Activated CD4-positive, alpha-beta T cell treated with anti-CD3 and anti-CD28 coated beads, Interleukin-2, amount 10 ng/mL, durations not matched to agents 24 days and 14 days (primary cell): ENCODE measurements around the gene E2F8. TPM values are rescaled to one million over a fixed set of nuclear protein-coding genes. Genes with fewer than 3 reads are reported as not detected.
"Not testable (repeated sequence)": the region's sequence is repeated elsewhere in the genome, so short reads cannot be mapped to it uniquely, and the experiment has no call there.

Experiments used
- DNase-seq: peaks from one replicate; pipeline ENCODE4 v3.0.0; 2022
- H3K27ac Mint-ChIP-seq: one replicate; pipeline ENCODE4 v1.8.0; 2022; ENCODE audit warnings: mild to moderate bottlenecking, mixed read lengths
- H3K27me3 Mint-ChIP-seq: one replicate; pipeline ENCODE4 v1.8.0; 2022; ENCODE audit warnings: mixed read lengths
- H3K36me3 Mint-ChIP-seq: one replicate; pipeline ENCODE4 v1.8.0; 2022; ENCODE audit warnings: low read depth, mild to moderate bottlenecking, mixed read lengths
- H3K4me1 Mint-ChIP-seq: one replicate; pipeline ENCODE4 v1.8.0; 2021; ENCODE audit warnings: mixed read lengths
- H3K4me3 Mint-ChIP-seq: one replicate; pipeline ENCODE4 v1.8.0; 2022; ENCODE audit warnings: mild to moderate bottlenecking, moderate library complexity, mixed read lengths
- H3K9me3 Mint-ChIP-seq: one replicate; pipeline ENCODE4 v1.8.0; 2021; ENCODE audit warnings: mixed read lengths
- intact Hi-C: fragments of 100-400 bp; cut with micrococcal nuclease; formaldehyde crosslinking; loops from one replicate; pipeline ENCODE4 v1.15.1; 2023
- total RNA-seq: library from RNA; stranded (reverse); gene quantifications from 2 replicates; pipeline ENCODE4 v1.2.3, GENCODE V29; 2022

E2F8 gene
- total RNA-seq, 1 donor from 2014 or later, result 29.0 TPM

GRCh38 chr11:19263333-19263732, 22.6 kb upstream of the E2F8 start:
- no peak for DNase-seq
- H3K27me3 Mint-ChIP-seq, result peaks cover 11% of the 10 kb centered on the region
- H3K36me3 Mint-ChIP-seq, result no peaks in the 10 kb centered on the region
- H3K4me1 Mint-ChIP-seq, result no peaks in the 10 kb centered on the region
- no peak overlapping the region for H3K4me3 Mint-ChIP-seq
- no peak overlapping the region for H3K27ac Mint-ChIP-seq
- H3K9me3 Mint-ChIP-seq, result no peaks in the 10 kb centered on the region
- intact Hi-C loops, result no loop called here

- intact Hi-C loops, result loop anchor here (1.0 to 5.0 kb wide), 2 partner anchors 187 to 294 kb away; no protein-coding TSS in a partner anchor
- Mint-ChIP-seq H3K4me1 (no peaks in the 10 kb centered on the region), H3K4me3 (no peak overlapping the region), H3K27me3 (peaks cover 8% of the 10 kb centered on the region), H3K27ac (no peak overlapping the region), H3K36me3 (no peaks in the 10 kb centered on the region), H3K9me3 (no peaks in the 10 kb centered on the region)
- DNase-seq, result peak; percentile 89
These were observed 19.0 kb upstream of the E2F8 start for GRCh38 chr11:19259487-19260345.

- Mint-ChIP-seq H3K27me3 (peaks cover 14% of the 10 kb centered on the region), H3K36me3 (no peaks in the 10 kb centered on the region), H3K27ac (no peak overlapping the region), H3K4me1 (no peaks in the 10 kb centered on the region), H3K9me3 (no peaks in the 10 kb centered on the region), H3K4me3 (no peak overlapping the region)
- intact Hi-C loops, result loop anchor here (1.0 to 5.0 kb wide), 2 partner anchors 186 to 295 kb away; no protein-coding TSS in a partner anchor
- no peak for DNase-seq
These were observed 18.0 kb upstream of the E2F8 start for GRCh38 chr11:19258641-19259230.

GRCh38 chr11:19254441-19254840, 13.7 kb upstream of the E2F8 start:
- H3K4me3 Mint-ChIP-seq, H3K36me3 Mint-ChIP-seq, H3K4me1 Mint-ChIP-seq, H3K27ac Mint-ChIP-seq, DNase-seq, intact Hi-C loops, H3K9me3 Mint-ChIP-seq: not testable (repeated sequence)
- peaks cover 25% of the 10 kb centered on the region for H3K27me3 Mint-ChIP-seq

- no peak overlapping the region for H3K27ac Mint-ChIP-seq
- H3K36me3 Mint-ChIP-seq, result no peaks in the 10 kb centered on the region
- H3K27me3 Mint-ChIP-seq, result peaks cover 31% of the 10 kb centered on the region
- no peaks in the 10 kb centered on the region for H3K4me1 Mint-ChIP-seq
- intact Hi-C loops, result no loop called here
- no peak overlapping the region for H3K4me3 Mint-ChIP-seq
- no peak for DNase-seq
- H3K9me3 Mint-ChIP-seq, result peaks cover 15% of the 10 kb centered on the region
These were observed 13.1 kb upstream of the E2F8 start for GRCh38 chr11:19253817-19254216.

- Mint-ChIP-seq H3K4me3 (no peak overlapping the region), H3K4me1 (no peaks in the 10 kb centered on the region), H3K27ac (no peak overlapping the region), H3K27me3 (peaks cover 37% of the 10 kb centered on the region), H3K36me3 (peaks cover 1% of the 10 kb centered on the region), H3K9me3 (peaks cover 21% of the 10 kb centered on the region)
- DNase-seq, result no peak
- intact Hi-C loops, result no loop called here
These were observed 12.5 kb upstream of the E2F8 start for GRCh38 chr11:19253153-19253745.

- Mint-ChIP-seq H3K27me3 (peaks cover 40% of the 10 kb centered on the region), H3K27ac (no peak overlapping the region), H3K4me1 (no peaks in the 10 kb centered on the region), H3K4me3 (no peak overlapping the region), H3K9me3 (peaks cover 26% of the 10 kb centered on the region), H3K36me3 (peaks cover 4% of the 10 kb centered on the region)
- DNase-seq, result no peak
- intact Hi-C loops, result no loop called here
These were observed 11.8 kb upstream of the E2F8 start for GRCh38 chr11:19252394-19253152.

- no peaks in the 10 kb centered on the region for H3K4me1 Mint-ChIP-seq
- H3K27me3 Mint-ChIP-seq, result peaks cover 42% of the 10 kb centered on the region
These were observed 10.8 kb upstream of the E2F8 start for GRCh38 chr11:19251577-19251976.

GRCh38 chr11:19246816-19247215, 6.1 kb upstream of the E2F8 start:
- Mint-ChIP-seq H3K27me3 (peaks cover 52% of the 10 kb centered on the region), H3K4me3 (no peak overlapping the region), H3K4me1 (peaks cover 16% of the 10 kb centered on the region), H3K9me3 (peaks cover 26% of the 10 kb centered on the region), H3K27ac (no peak overlapping the region), H3K36me3 (peaks cover 6% of the 10 kb centered on the region)
- DNase-seq, result no peak
- intact Hi-C loops, result loop anchor here (10.0 kb wide), 2 partner anchors 198 to 852 kb away; partner anchors contain the start of gene LDHA

More at GRCh38 chr11:19251577-19251976, 10.8 kb upstream of the E2F8 start:
- intact Hi-C loops, result no loop called here
- no peak for DNase-seq
- Mint-ChIP-seq H3K4me3 (no peak overlapping the region), H3K27ac (no peak overlapping the region), H3K9me3 (peaks cover 26% of the 10 kb centered on the region), H3K36me3 (peaks cover 4% of the 10 kb centered on the region)

GRCh38 chr11:19245351-19245750, 4.6 kb upstream of the E2F8 start:
- intact Hi-C loops, result loop anchor here (10.0 kb wide), 2 partner anchors 199 to 851 kb away; partner anchors contain the start of gene LDHA
- no peak for DNase-seq
- Mint-ChIP-seq H3K4me1 (peaks cover 16% of the 10 kb centered on the region), H3K4me3 (no peak overlapping the region), H3K27ac (no peak overlapping the region), H3K36me3 (peaks cover 7% of the 10 kb centered on the region), H3K27me3 (peaks cover 45% of the 10 kb centered on the region), H3K9me3 (peaks cover 24% of the 10 kb centered on the region)

GRCh38 chr11:19244621-19245020, 3.9 kb upstream of the E2F8 start:
- Mint-ChIP-seq H3K27me3 (peaks cover 39% of the 10 kb centered on the region), H3K36me3 (peaks cover 7% of the 10 kb centered on the region), H3K4me1 (peaks cover 18% of the 10 kb centered on the region), H3K9me3 (peaks cover 19% of the 10 kb centered on the region), H3K4me3 (no peak overlapping the region), H3K27ac (no peak overlapping the region)
- DNase-seq, result no peak
- intact Hi-C loops, result loop anchor here (5.0 to 10.0 kb wide), 3 partner anchors 167 to 850 kb away; partner anchors contain the start of gene LDHA

GRCh38 chr11:19244084-19244483, 3.3 kb upstream of the E2F8 start:
- Mint-ChIP-seq H3K27ac (no peak overlapping the region), H3K9me3 (peaks cover 14% of the 10 kb centered on the region), H3K36me3 (peaks cover 10% of the 10 kb centered on the region), H3K27me3 (peaks cover 34% of the 10 kb centered on the region), H3K4me1 (peaks cover 22% of the 10 kb centered on the region), H3K4me3 (no peak overlapping the region)
- intact Hi-C loops, result loop anchor here (5.0 to 10.0 kb wide), 3 partner anchors 167 to 849 kb away; partner anchors contain the start of gene LDHA
- DNase-seq, result no peak

GRCh38 chr11:19243613-19244012, 2.9 kb upstream of the E2F8 start:
- H3K27me3 Mint-ChIP-seq, result peaks cover 29% of the 10 kb centered on the region
- intact Hi-C loops, result loop anchor here (5.0 to 10.0 kb wide), 3 partner anchors 166 to 849 kb away; partner anchors contain the start of gene LDHA
- peaks cover 27% of the 10 kb centered on the region for H3K4me1 Mint-ChIP-seq
- H3K4me3 Mint-ChIP-seq, result no peak overlapping the region
- H3K36me3 Mint-ChIP-seq, result peaks cover 14% of the 10 kb centered on the region
- no peak for DNase-seq
- H3K9me3 Mint-ChIP-seq, result peaks cover 9% of the 10 kb centered on the region
- H3K27ac Mint-ChIP-seq, result no peak overlapping the region
